Measurements from ENCODE around the gene FAM216B.

DNA sequence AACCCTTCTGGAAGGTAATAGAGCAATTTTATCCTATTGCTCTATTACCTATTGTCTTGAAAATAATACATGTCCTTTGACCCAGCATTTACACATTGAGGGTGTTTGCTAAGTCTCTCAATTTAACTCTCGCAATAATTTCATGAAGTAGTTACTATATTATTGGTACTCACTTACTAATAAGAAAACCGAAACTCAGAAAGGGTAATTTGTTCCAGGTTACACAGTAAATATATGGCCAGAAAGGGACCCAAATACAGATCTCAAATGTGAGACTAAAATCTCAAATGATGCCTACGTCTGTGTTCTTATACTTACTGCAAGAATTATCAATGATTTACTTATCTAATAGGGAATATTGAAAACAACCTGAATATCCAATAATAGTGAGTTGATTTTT, 29.7 kb upstream of the FAM216B start:
- TF ChIP-seq, protein P1, sequence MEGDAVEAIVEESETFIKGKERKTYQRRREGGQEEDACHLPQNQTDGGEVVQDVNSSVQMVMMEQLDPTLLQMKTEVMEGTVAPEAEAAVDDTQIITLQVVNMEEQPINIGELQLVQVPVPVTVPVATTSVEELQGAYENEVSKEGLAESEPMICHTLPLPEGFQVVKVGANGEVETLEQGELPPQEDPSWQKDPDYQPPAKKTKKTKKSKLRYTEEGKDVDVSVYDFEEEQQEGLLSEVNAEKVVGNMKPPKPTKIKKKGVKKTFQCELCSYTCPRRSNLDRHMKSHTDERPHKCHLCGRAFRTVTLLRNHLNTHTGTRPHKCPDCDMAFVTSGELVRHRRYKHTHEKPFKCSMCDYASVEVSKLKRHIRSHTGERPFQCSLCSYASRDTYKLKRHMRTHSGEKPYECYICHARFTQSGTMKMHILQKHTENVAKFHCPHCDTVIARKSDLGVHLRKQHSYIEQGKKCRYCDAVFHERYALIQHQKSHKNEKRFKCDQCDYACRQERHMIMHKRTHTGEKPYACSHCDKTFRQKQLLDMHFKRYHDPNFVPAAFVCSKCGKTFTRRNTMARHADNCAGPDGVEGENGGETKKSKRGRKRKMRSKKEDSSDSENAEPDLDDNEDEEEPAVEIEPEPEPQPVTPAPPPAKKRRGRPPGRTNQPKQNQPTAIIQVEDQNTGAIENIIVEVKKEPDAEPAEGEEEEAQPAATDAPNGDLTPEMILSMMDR (conservative IDR thresholded peaks at IDR 0.05; ENCODE audit: low read depth, low read length), result no peak
- TF ChIP-seq EZH2 (IDR thresholded peaks at IDR 0.05; ENCODE audit: borderline replicate concordance, low read depth, low read length, poor library complexity, severe bottlenecking), result no peak
